ENCODE measurements around the gene TMA7B.

Gene TMA7B

GRCh38 chr22:39954584-39955055, 5.6 kb upstream of the TMA7B start:
- no peak for DNase-seq

- no peak for DNase-seq
Measured at GRCh38 chr22:39955675-39956074, 4.5 kb upstream of the TMA7B start.

GRCh38 chr22:39956932-39957664, 3.1 kb upstream of the TMA7B start:
- no peak for DNase-seq

GRCh38 chr22:39958009-39958711, 2.0 kb upstream of the TMA7B start:
- DNase-seq: no peak

GRCh38 chr22:39958949-39959639, 1.1 kb upstream of the TMA7B start:
- no peak for DNase-seq

GRCh38 chr22:39960791-39961746, 872 bp downstream of the TMA7B start:
- DNase-seq: peak in 2 of 4 experiments; percentile 40

- DNase-seq: no peak
Measured at GRCh38 chr22:39962071-39962470, 1.9 kb downstream of the TMA7B start.

GRCh38 chr22:39965748-39966147, 5.6 kb downstream of the TMA7B start:
- DNase-seq: no peak

- no peak for DNase-seq
Measured at GRCh38 chr22:39966470-39966869, 6.3 kb downstream of the TMA7B start.

GRCh38 chr22:39967103-39967829, 7.1 kb downstream of the TMA7B start:
- no peak for DNase-seq

- DNase-seq: no peak
Measured at GRCh38 chr22:39967996-39968972, 8.1 kb downstream of the TMA7B start.

GRCh38 chr22:39970742-39971141, 10.5 kb downstream of the TMA7B start:
- no peak for DNase-seq

GRCh38 chr22:39972641-39973040, 12.4 kb downstream of the TMA7B start:
- no peak for DNase-seq

GRCh38 chr22:39973656-39974055, 13.5 kb downstream of the TMA7B start:
- DNase-seq: no peak

GRCh38 chr22:39974065-39974464, 13.9 kb downstream of the TMA7B start:
- no peak for DNase-seq

GRCh38 chr22:39979048-39979447, 18.9 kb downstream of the TMA7B start:
- DNase-seq: no peak

- no peak for DNase-seq
Measured at GRCh38 chr22:39979458-39979857, 19.3 kb downstream of the TMA7B start.

GRCh38 chr22:39980596-39980995, 20.4 kb downstream of the TMA7B start:
- no peak for DNase-seq

GRCh38 chr22:39983346-39983745, 23.1 kb downstream of the TMA7B start:
- DNase-seq: no peak

- no peak for DNase-seq
Measured at GRCh38 chr22:39984006-39984405, 23.8 kb downstream of the TMA7B start.

- DNase-seq: no peak
Measured at GRCh38 chr22:39984746-39985145, 24.5 kb downstream of the TMA7B start.

Measured in activated CD4-positive, CD25-positive, alpha-beta regulatory T cell (primary cell).